IPS DF 6.9 (cell line): Measurements from ENCODE around the gene MYL4.
"Not testable (repeated sequence)": the region's sequence is repeated elsewhere in the genome, so short reads cannot be mapped to it uniquely, and the experiment has no call there.

Source experiments
- DNase-seq: peaks from one replicate; pipeline ENCODE4 v3.0.0-alpha.2; 2013; ENCODE audit warnings: low read depth, low spot score
- H3K27ac ChIP-seq: one replicate; pipeline ENCODE4 v1.5.1; 2013; ENCODE audit warnings: low read length, control low read depth
- H3K27me3 ChIP-seq: 2 replicates; pipeline ENCODE4 v1.6.1; 2013; ENCODE audit warnings: mild to moderate bottlenecking, low read length; ENCODE audit not compliant: control insufficient read depth, insufficient read depth
- H3K36me3 ChIP-seq: 2 replicates; pipeline ENCODE4 v1.6.1; 2013; ENCODE audit warnings: low read length; ENCODE audit not compliant: control insufficient read depth, insufficient read depth
- H3K4me1 ChIP-seq: 2 replicates; pipeline ENCODE4 v1.6.1; 2013; ENCODE audit warnings: low read length; ENCODE audit not compliant: control insufficient read depth, insufficient read depth
- H3K4me3 ChIP-seq: 2 replicates; pipeline ENCODE4 v1.5.1; 2013; ENCODE audit warnings: mild to moderate bottlenecking, low read length
- H3K9me3 ChIP-seq: 2 replicates; pipeline ENCODE4 v1.6.1; 2013; ENCODE audit warnings: low read length, inconsistent platforms; ENCODE audit not compliant: control insufficient read depth, insufficient read depth
- WGBS: extraction: QIAGEN DNeasy Blood & Tissue Kit; methylation state at CpG from one replicate; pipeline ENCODE4 v1.1.7; 2013; ENCODE audit warnings: mixed read lengths, missing lambda C conversion rate; ENCODE audit not compliant: insufficient read length, insufficient coverage; 5-methylcytosine and 5-hydroxymethylcytosine counted together

The MYL4 gene

GRCh38 chr17:47221154-47221553 is 12.0 kb downstream of the MYL4 start:
- peaks cover 2% of the 10 kb centered on the region; the same call in 1 of the 2 replicates for H3K4me1 ChIP-seq
- H3K9me3 ChIP-seq = no peaks in the 10 kb centered on the region
- no peaks in the 10 kb centered on the region for H3K36me3 ChIP-seq
- no peak for DNase-seq
- H3K4me3 ChIP-seq = no peak overlapping the region
- H3K27me3 ChIP-seq = no peaks in the 10 kb centered on the region
- no peak overlapping the region for H3K27ac ChIP-seq
- WGBS = no CpG with 5 or more reads among the region's 6 CpGs

DNA sequence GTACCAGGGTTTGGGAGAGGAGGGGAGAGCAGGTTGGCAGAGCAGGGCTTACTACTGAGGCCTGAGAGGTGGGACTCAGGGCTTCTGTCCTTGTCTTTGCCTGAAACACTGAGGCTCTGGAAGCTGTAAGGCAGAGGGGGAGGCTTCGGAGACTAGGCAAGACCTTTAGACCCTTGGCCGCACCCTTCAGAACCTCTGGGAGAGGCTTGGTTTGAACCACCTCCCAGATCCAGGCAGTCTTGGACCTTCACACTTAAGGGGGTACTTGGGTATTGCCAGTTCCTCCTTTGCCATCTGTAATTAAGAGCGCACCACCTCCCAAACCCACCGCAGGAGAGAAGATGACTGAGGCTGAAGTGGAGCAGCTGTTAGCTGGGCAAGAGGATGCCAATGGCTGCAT is 12.9 kb downstream of the MYL4 start:
- no peaks in the 10 kb centered on the region for H3K36me3 ChIP-seq
- H3K4me1 ChIP-seq = peaks cover 2% of the 10 kb centered on the region; the same call in 1 of the 2 replicates
- no peak overlapping the region for H3K27ac ChIP-seq
- WGBS = no CpG with 5 or more reads among the region's 4 CpGs
- DNase-seq = no peak
- no peak overlapping the region for H3K4me3 ChIP-seq
- H3K9me3 ChIP-seq = no peaks in the 10 kb centered on the region
- no peaks in the 10 kb centered on the region for H3K27me3 ChIP-seq

DNA sequence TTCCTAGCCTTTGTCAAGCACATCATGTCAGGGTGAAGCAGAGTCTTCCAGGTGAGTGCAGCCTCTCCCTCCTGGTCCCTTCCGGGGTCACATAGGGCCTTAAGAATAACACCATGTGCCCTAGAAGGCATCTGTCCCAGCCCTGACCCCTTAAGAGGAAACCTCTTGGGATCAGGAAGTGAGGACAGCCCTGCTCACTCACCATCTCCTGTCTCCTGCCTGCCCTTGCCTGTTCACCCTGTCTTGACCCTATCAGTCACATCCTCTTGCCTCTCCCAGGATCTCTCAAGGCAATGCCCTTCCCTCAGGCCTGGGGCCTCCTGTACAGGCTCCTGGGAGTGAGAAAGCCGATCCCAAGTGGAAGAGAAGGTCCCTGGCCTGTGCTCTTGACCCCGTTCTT is 13.9 kb downstream of the MYL4 start:
- Histone ChIP-seq H3K4me3 (no peak overlapping the region), H3K27me3 (no peaks in the 10 kb centered on the region), H3K9me3 (no peaks in the 10 kb centered on the region), H3K27ac (no peak overlapping the region), H3K36me3 (no peaks in the 10 kb centered on the region), H3K4me1 (peaks cover 2% of the 10 kb centered on the region; the same call in 1 of the 2 replicates)
- no peak for DNase-seq
- WGBS = no CpG with 5 or more reads among the region's 3 CpGs

GRCh38 chr17:47223460-47223859 is 14.3 kb downstream of the MYL4 start:
- Histone ChIP-seq H3K27ac (no peak overlapping the region), H3K4me1 (peaks cover 2% of the 10 kb centered on the region; the same call in 1 of the 2 replicates), H3K9me3 (no peaks in the 10 kb centered on the region), H3K36me3 (no peaks in the 10 kb centered on the region), H3K27me3 (no peaks in the 10 kb centered on the region), H3K4me3 (no peak overlapping the region)
- WGBS = no CpG with 5 or more reads among the region's 5 CpGs
- no peak for DNase-seq

DNA sequence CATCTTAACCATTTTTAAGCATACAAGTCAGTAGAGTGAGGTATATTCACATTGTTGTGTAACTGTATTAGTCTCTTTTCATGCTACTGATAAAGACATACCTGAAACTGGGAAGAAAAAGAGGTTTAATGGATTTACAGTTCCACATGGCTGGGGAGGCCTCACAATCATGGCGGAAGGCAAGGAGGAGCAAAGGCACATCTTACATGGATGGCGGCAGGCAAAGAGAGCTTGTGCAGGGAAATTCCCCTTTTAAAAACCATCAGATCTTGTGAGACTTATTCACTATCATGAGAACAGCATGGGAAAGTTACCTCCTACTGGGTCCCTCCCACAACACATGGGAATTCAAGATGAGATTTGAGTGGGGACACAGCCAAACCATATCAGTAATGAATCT is 14.9 kb downstream of the MYL4 start:
- H3K27ac ChIP-seq, H3K4me1 ChIP-seq, DNase-seq, H3K9me3 ChIP-seq, H3K4me3 ChIP-seq, H3K27me3 ChIP-seq, H3K36me3 ChIP-seq: not testable (repeated sequence)
- no CpG with 5 or more reads among the region's 2 CpGs for WGBS

- DNase-seq = no peak
- WGBS = no CpG with 5 or more reads among the region's 1 CpG
- Histone ChIP-seq H3K27ac (no peak overlapping the region), H3K4me1 (peaks cover 2% of the 10 kb centered on the region; the same call in 1 of the 2 replicates), H3K4me3 (no peak overlapping the region), H3K27me3 (no peaks in the 10 kb centered on the region), H3K36me3 (no peaks in the 10 kb centered on the region), H3K9me3 (no peaks in the 10 kb centered on the region)
Observed at GRCh38 chr17:47224966-47225365, 15.8 kb downstream of the MYL4 start.

- H3K4me1 ChIP-seq = peaks cover 2% of the 10 kb centered on the region; the same call in 1 of the 2 replicates
- H3K36me3 ChIP-seq = no peaks in the 10 kb centered on the region
- no CpG with 5 or more reads among the region's 3 CpGs for WGBS
- H3K4me3 ChIP-seq = no peak overlapping the region
- no peak overlapping the region for H3K27ac ChIP-seq
- no peaks in the 10 kb centered on the region for H3K9me3 ChIP-seq
- no peaks in the 10 kb centered on the region for H3K27me3 ChIP-seq
- no peak for DNase-seq
Observed at GRCh38 chr17:47225436-47225858, 16.3 kb downstream of the MYL4 start.

DNA sequence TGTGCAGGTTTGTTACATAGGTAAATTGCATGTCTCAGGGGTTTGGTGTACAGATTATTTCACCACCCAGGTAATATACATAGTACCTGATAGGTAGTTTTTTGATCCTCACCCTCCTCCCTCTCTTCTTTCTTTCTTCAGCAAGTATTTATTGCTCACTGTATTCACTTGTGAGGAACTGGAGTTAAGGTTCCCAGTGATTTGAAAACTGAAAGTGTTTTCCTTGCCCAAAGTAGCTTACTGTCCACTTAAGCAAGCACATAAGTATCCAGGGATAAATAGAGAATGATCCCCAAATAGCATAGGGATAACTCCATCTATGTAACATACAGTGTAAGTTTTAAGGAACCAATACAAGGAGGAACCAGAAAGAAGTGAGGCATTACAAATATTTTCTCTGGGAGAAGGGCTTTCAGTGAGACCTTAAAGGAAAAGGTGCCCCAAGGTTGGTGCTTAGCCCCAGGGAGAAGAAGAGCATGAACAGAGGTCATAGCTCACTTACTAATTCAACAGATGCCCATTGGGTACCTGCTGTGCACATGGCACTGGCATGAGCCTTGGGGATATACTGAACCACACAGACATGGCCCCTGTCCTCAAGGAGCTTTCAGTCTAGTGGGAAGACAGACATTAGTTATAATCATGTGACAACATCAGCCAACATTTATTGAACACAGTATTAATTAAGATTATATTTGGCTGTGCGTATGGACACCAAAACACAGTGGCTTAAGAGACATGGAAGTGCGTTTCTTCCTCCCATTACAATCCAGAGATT is 17.0 kb downstream of the MYL4 start:
- no CpG with 5 or more reads among the region's 2 CpGs for WGBS
- DNase-seq = no peak
- H3K9me3 ChIP-seq = no peaks in the 10 kb centered on the region
- H3K36me3 ChIP-seq = no peaks in the 10 kb centered on the region
- no peaks in the 10 kb centered on the region for H3K4me1 ChIP-seq
- no peak overlapping the region for H3K4me3 ChIP-seq
- H3K27ac ChIP-seq = no peak overlapping the region
- no peaks in the 10 kb centered on the region for H3K27me3 ChIP-seq

GRCh38 chr17:47227862-47228261 is 18.7 kb downstream of the MYL4 start:
- no peak overlapping the region for H3K27ac ChIP-seq
- no peaks in the 10 kb centered on the region for H3K36me3 ChIP-seq
- H3K4me3 ChIP-seq = no peak overlapping the region
- no peaks in the 10 kb centered on the region for H3K4me1 ChIP-seq
- no peaks in the 10 kb centered on the region for H3K27me3 ChIP-seq
- no peak for DNase-seq
- no peaks in the 10 kb centered on the region for H3K9me3 ChIP-seq
- WGBS = no CpG with 5 or more reads among the region's 2 CpGs

GRCh38 chr17:47229535-47230443 is 20.6 kb downstream of the MYL4 start:
- no peaks in the 10 kb centered on the region for H3K36me3 ChIP-seq
- H3K4me3 ChIP-seq = no peak overlapping the region
- no CpG with 5 or more reads among the region's 22 CpGs for WGBS
- DNase-seq = peak; percentile 84
- H3K27ac ChIP-seq = no peak overlapping the region
- no peaks in the 10 kb centered on the region for H3K4me1 ChIP-seq
- no peaks in the 10 kb centered on the region for H3K9me3 ChIP-seq
- no peaks in the 10 kb centered on the region for H3K27me3 ChIP-seq
